HG02938 (cell line): ENCODE measurements around the gene LGALS3.

Experiments used
- ATAC-seq: cut with Tn5 transposase; IDR thresholded peaks from one replicate; pipeline ENCODE4 v1.9.1; 2021; ENCODE audit warnings: mild to moderate bottlenecking, moderate library complexity; ENCODE audit not compliant: unreplicated experiment

LGALS3 gene

DNA sequence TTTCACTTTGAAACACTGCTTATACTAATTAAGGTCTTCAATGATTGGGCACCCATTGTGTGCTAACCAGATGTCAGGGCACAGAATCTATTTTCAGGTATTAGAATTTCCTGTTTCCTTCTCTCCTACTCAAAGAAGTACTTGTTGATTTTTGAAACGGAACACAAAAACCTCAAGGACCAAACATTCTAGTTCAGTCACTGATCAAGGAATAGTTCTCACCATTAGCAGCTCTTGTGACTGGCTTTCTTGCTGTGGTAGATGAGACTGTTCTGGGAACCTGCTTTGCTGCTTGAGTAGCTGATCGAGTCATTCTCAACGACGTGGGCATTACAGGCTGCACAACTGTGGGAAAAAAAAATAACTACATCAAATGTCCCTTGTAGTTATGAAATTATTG, 51.4 kb downstream of the LGALS3 start:
- peak; percentile 64 for ATAC-seq

GRCh38 chr14:55188686-55189295, 59.7 kb downstream of the LGALS3 start:
- ATAC-seq = no peak

GRCh38 chr14:55190906-55191202, 61.8 kb downstream of the LGALS3 start:
- ATAC-seq = no peak

- peak; percentile 97 for ATAC-seq
These were observed 62.4 kb downstream of the LGALS3 start, which contains the start of gene DLGAP5 for GRCh38 chr14:55191203-55192053. TSS of gene DLGAP5 (minus strand) at chr14:55191585. CDS start at chr14:55189179, 2,406 bp downstream.

DNA sequence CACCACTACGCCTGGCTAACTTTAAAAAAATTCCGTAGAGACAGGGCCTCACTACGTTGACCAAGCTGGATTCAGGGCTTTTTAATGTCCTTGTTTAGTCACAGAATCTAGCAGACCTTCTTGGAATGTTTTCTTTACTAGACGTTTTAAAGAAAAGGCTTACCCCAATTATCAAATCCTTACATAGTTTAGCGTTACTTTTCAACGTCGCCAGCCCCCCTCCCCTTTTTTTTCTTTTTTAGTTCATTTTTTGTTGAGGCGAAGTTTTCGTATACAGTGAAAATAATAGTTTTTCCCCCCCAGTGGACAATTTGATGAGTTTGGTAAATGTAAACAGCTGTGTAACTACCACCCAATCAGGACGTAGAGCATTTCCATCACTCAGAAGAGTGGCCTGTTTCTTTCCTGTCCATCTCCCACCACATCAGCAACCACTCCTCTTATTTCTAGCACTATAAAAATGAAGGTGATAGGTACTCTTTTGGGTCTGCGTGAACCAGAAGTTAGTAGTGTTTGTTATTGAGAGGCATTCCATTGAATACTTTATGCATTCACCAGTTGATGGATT, 63.1 kb downstream of the LGALS3 start:
- no peak for ATAC-seq

DNA sequence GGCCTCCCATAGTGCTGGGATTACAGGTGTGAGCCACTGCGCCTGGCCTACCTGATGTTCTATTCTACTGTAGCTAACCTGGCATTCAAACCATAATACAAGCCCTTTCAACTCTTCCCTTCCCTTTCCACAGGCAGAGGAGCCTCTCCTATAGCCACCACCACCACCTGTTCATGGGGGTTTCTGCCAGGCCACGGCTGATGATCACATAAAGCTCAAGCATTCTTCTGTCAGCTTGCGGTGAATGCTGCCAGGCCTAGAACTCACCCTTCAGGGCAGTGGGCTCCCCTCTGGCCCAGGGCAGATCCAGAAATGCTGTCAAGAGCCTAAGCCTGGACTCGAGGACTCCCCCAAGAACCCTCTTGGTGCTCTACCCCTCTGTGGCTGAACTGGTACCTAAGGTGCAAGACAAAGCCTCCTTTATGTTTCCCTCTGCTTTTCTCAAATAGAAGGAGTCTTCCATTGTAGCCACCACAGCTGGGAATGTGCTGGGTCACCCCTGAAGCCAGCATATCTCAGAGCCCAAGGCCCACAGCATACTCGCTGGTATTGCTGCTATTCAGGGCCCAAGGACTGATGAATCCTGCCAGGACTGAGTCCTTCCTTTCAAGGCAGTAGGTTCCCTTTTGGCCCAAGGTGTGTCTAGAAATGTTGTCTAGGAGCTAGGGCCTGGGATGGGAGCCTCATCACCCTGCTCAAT, 65.8 kb downstream of the LGALS3 start:
- ATAC-seq = no peak
